HG03521 (cell line): ENCODE data around the gene SPATC1L.
"Not testable (repeated sequence)": the region's sequence is repeated elsewhere in the genome, so short reads cannot be mapped to it uniquely, and the experiment has no call there.

Experiments used
- ATAC-seq: cut with Tn5 transposase; IDR thresholded peaks from one replicate; pipeline ENCODE4 v1.9.1; 2021; ENCODE audit warnings: mild to moderate bottlenecking, moderate library complexity; ENCODE audit not compliant: unreplicated experiment

Gene SPATC1L

GRCh38 chr21:46184625-46185555 is 631 bp upstream of the SPATC1L start:
- ATAC-seq, result peak; percentile 59

GRCh38 chr21:46183337-46183909 is 836 bp downstream of the SPATC1L start:
- not testable (repeated sequence) for ATAC-seq

- ATAC-seq, result no peak
Observed at GRCh38 chr21:46182548-46183336, 1.5 kb downstream of the SPATC1L start.

- ATAC-seq, result no peak
Observed at GRCh38 chr21:46181953-46182547, 2.2 kb downstream of the SPATC1L start.

- no peak for ATAC-seq
Observed at GRCh38 chr21:46181436-46181835, 2.8 kb downstream of the SPATC1L start.

GRCh38 chr21:46180778-46181391 is 3.4 kb downstream of the SPATC1L start:
- ATAC-seq, result no peak

GRCh38 chr21:46180079-46180722 is 4.1 kb downstream of the SPATC1L start:
- no peak for ATAC-seq

- ATAC-seq, result no peak
Observed at GRCh38 chr21:46179708-46180078, 4.6 kb downstream of the SPATC1L start.

- ATAC-seq, result no peak
Observed at GRCh38 chr21:46178961-46179360, 5.3 kb downstream of the SPATC1L start.

- ATAC-seq, result not testable (repeated sequence)
Observed at GRCh38 chr21:46176443-46177129, 7.7 kb downstream of the SPATC1L start.

GRCh38 chr21:46173573-46173972 is 10.7 kb downstream of the SPATC1L start:
- no peak for ATAC-seq

GRCh38 chr21:46172863-46173528 is 11.3 kb downstream of the SPATC1L start:
- ATAC-seq, result no peak

- ATAC-seq, result no peak
Observed at GRCh38 chr21:46171996-46172862, 12.0 kb downstream of the SPATC1L start.

GRCh38 chr21:46171585-46171984 is 12.7 kb downstream of the SPATC1L start:
- no peak for ATAC-seq

GRCh38 chr21:46170436-46171193 is 13.6 kb downstream of the SPATC1L start:
- ATAC-seq, result not testable (repeated sequence)

GRCh38 chr21:46168659-46169386 is 15.4 kb downstream of the SPATC1L start:
- no peak for ATAC-seq

- ATAC-seq, result no peak
Observed at GRCh38 chr21:46168238-46168637, 16.0 kb downstream of the SPATC1L start.
